Mammary epithelial cell (primary cell): ENCODE measurements around the gene LCOR.

Experiments used
- EZH2 ChIP-seq: IDR thresholded peaks from 2 replicates; pipeline ENCODE4 v1.6.1; 2012; ENCODE audit warnings: low read length, inconsistent platforms, borderline replicate concordance
- TF ChIP-seq, protein P1 (sequence below), 2 donors: IDR thresholded peaks in 1 of 2; conservative IDR thresholded peaks in 1 of 2; 2 replicates each; pipeline ENCODE4 v1.5.1; 2011 to 2012; ENCODE audit warnings: inconsistent platforms in 2 of 2, low read length in 2 of 2, mild to moderate bottlenecking in 2 of 2, control low read depth in 1 of 2, low read depth in 1 of 2; ENCODE audit not compliant: insufficient read depth in 1 of 2; ENCODE audit errors: extremely low read depth in 1 of 2

GRCh38 chr10:97020452-97021400, 188.6 kb downstream of the LCOR start:
- TF ChIP-seq, protein P1, sequence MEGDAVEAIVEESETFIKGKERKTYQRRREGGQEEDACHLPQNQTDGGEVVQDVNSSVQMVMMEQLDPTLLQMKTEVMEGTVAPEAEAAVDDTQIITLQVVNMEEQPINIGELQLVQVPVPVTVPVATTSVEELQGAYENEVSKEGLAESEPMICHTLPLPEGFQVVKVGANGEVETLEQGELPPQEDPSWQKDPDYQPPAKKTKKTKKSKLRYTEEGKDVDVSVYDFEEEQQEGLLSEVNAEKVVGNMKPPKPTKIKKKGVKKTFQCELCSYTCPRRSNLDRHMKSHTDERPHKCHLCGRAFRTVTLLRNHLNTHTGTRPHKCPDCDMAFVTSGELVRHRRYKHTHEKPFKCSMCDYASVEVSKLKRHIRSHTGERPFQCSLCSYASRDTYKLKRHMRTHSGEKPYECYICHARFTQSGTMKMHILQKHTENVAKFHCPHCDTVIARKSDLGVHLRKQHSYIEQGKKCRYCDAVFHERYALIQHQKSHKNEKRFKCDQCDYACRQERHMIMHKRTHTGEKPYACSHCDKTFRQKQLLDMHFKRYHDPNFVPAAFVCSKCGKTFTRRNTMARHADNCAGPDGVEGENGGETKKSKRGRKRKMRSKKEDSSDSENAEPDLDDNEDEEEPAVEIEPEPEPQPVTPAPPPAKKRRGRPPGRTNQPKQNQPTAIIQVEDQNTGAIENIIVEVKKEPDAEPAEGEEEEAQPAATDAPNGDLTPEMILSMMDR (conservative IDR thresholded peaks at IDR 0.05 in 1 of 2, IDR thresholded peaks at IDR 0.05 in 1 of 2; ENCODE audit: extremely low read depth in 1 of 2, insufficient read depth in 1 of 2, low read depth in 1 of 2, low read length in 2 of 2), result no peak
- TF ChIP-seq EZH2, result no peak
